Hematopoietic multipotent progenitor cell treated with erythropoietin and hydrocortisone succinate and interleukin-3 and kit ligand, for 17 days (in vitro differentiated cells): ENCODE data around the gene RABGAP1L.
"Not testable (repeated sequence)": the region's sequence is repeated elsewhere in the genome, so short reads cannot be mapped to it uniquely, and the experiment has no call there.

Source experiments
- DNase-seq: peaks from one replicate; pipeline ENCODE4 v3.0.0-alpha.2; 2015; ENCODE audit warnings: low spot score

Gene RABGAP1L

GRCh38 chr1:174998569-174999215 is 839.4 kb downstream of the RABGAP1L start:
- peak; percentile 85 for DNase-seq

- DNase-seq, result peak; percentile 97
Measured at GRCh38 chr1:174999216-174999935, 840.1 kb downstream of the RABGAP1L start.

GRCh38 chr1:174999936-175000696 is 840.8 kb downstream of the RABGAP1L start, which contains the start of gene CACYBP:
TSS of gene CACYBP (plus strand) at chr1:174999947. CDS start at chr1:175000181, 234 bp downstream.
- DNase-seq, result no peak

GRCh38 chr1:175000697-175001187 is 841.4 kb downstream of the RABGAP1L start:
- peak; percentile 49 for DNase-seq

- no peak for DNase-seq
Measured at GRCh38 chr1:175002910-175003517, 843.7 kb downstream of the RABGAP1L start.

- no peak for DNase-seq
Measured at GRCh38 chr1:175003521-175003920, 844.2 kb downstream of the RABGAP1L start.

GRCh38 chr1:175005085-175005783 is 845.9 kb downstream of the RABGAP1L start:
- DNase-seq, result no peak

- DNase-seq, result no peak
Measured at GRCh38 chr1:175009532-175009931, 850.2 kb downstream of the RABGAP1L start.

- no peak for DNase-seq
Measured at GRCh38 chr1:175013445-175013844, 854.1 kb downstream of the RABGAP1L start.

GRCh38 chr1:175015243-175015642 is 855.9 kb downstream of the RABGAP1L start:
- DNase-seq, result no peak

- no peak for DNase-seq
Measured at GRCh38 chr1:175019524-175019923, 860.2 kb downstream of the RABGAP1L start.

- DNase-seq, result peak; percentile 97
Measured at GRCh38 chr1:175023043-175023921, 864.0 kb downstream of the RABGAP1L start, which contains the start of gene MRPS14. TSS of gene MRPS14 (minus strand) at chr1:175023425. CDS start at chr1:175023408, 17 bp downstream.

GRCh38 chr1:175023922-175024242 is 864.6 kb downstream of the RABGAP1L start:
- DNase-seq, result not testable (repeated sequence)

GRCh38 chr1:175024773-175025172 is 865.5 kb downstream of the RABGAP1L start:
- DNase-seq, result no peak

GRCh38 chr1:175033953-175034352 is 874.6 kb downstream of the RABGAP1L start:
- DNase-seq, result no peak

- DNase-seq, result no peak
Measured at GRCh38 chr1:175034775-175035174, 875.5 kb downstream of the RABGAP1L start.

GRCh38 chr1:175035865-175036264 is 876.5 kb downstream of the RABGAP1L start:
- DNase-seq, result no peak

- DNase-seq, result no peak
Measured at GRCh38 chr1:175036476-175036875, 877.2 kb downstream of the RABGAP1L start.

- no peak for DNase-seq
Measured at GRCh38 chr1:175037416-175037815, 878.1 kb downstream of the RABGAP1L start.

- no peak for DNase-seq
Measured at GRCh38 chr1:175040324-175040879, 881.1 kb downstream of the RABGAP1L start.
